H9 (cell line): ENCODE measurements around the gene RABGAP1L. TPM values are rescaled to one million over a fixed set of nuclear protein-coding genes. Genes with fewer than 3 reads are reported as not detected.
"Not testable (repeated sequence)": the region's sequence is repeated elsewhere in the genome, so short reads cannot be mapped to it uniquely, and the experiment has no call there.

Experiments
- DNase-seq: peaks from one replicate; pipeline ENCODE4 v3.0.0-alpha.2; 2017
- H2AFZ ChIP-seq: one replicate; pipeline ENCODE4 v1.6.1; 2013; ENCODE audit warnings: mild to moderate bottlenecking, low read length, control low read depth, moderate library complexity
- H2AK5ac ChIP-seq: 2 replicates; pipeline ENCODE4 v1.6.1; 2013; ENCODE audit warnings: low read length, control low read depth, mixed read lengths; ENCODE audit not compliant: insufficient read length
- H2BK120ac ChIP-seq: one replicate; pipeline ENCODE4 v1.6.1; 2013; ENCODE audit warnings: low read depth, mild to moderate bottlenecking, low read length, control low read depth, inconsistent platforms; ENCODE audit not compliant: poor library complexity, severe bottlenecking
- H2BK12ac ChIP-seq: 2 replicates; pipeline ENCODE4 v1.6.1; 2013; ENCODE audit warnings: low read length, control low read depth, mixed read lengths, low read depth; ENCODE audit not compliant: insufficient read length
- H2BK15ac ChIP-seq: 2 replicates; pipeline ENCODE4 v1.6.1; 2013; ENCODE audit warnings: low read depth, low read length, control low read depth
- H2BK20ac ChIP-seq: one replicate; pipeline ENCODE4 v1.6.1; 2013; ENCODE audit warnings: low read depth, mild to moderate bottlenecking, low read length, control low read depth, inconsistent platforms; ENCODE audit not compliant: poor library complexity, severe bottlenecking
- H2BK5ac ChIP-seq: 2 replicates; pipeline ENCODE4 v1.6.1; 2013; ENCODE audit warnings: low read length, control low read depth, mixed read lengths; ENCODE audit not compliant: insufficient read length
- H3K14ac ChIP-seq: 2 replicates; pipeline ENCODE4 v1.6.1; 2013; ENCODE audit warnings: low read length, control low read depth; ENCODE audit not compliant: insufficient read depth
- H3K18ac ChIP-seq: 2 replicates; pipeline ENCODE4 v1.6.1; 2013; ENCODE audit warnings: low read depth, mild to moderate bottlenecking, mixed read lengths, low read length, control low read depth; ENCODE audit not compliant: insufficient read length
- H3K23ac ChIP-seq: 2 replicates; pipeline ENCODE4 v1.6.1; 2013; ENCODE audit warnings: low read length, control low read depth, mixed read lengths, low read depth; ENCODE audit not compliant: insufficient read length
- H3K23me2 ChIP-seq: 2 replicates; pipeline ENCODE4 v1.6.1; 2013; ENCODE audit warnings: low read depth, mild to moderate bottlenecking, mixed read lengths, low read length, control low read depth; ENCODE audit not compliant: insufficient read length, poor library complexity, severe bottlenecking
- H3K27ac ChIP-seq: 2 replicates; pipeline ENCODE4 v1.5.1; 2013; ENCODE audit warnings: low read length, control low read depth, mixed read lengths, low read depth; ENCODE audit not compliant: insufficient read length
- H3K27me3 ChIP-seq: 2 replicates; pipeline ENCODE4 v1.6.1; 2013; ENCODE audit warnings: low read length, control low read depth, inconsistent platforms; ENCODE audit not compliant: insufficient read depth
- H3K4ac ChIP-seq: 2 replicates; pipeline ENCODE4 v1.6.1; 2013; ENCODE audit warnings: low read depth, mild to moderate bottlenecking, control low read depth, inconsistent platforms, low read length, moderate library complexity
- H3K4me1 ChIP-seq: 2 replicates; pipeline ENCODE4 v1.6.1; 2013; ENCODE audit warnings: low read length, control low read depth, inconsistent platforms; ENCODE audit not compliant: insufficient read depth
- H3K4me2 ChIP-seq: 2 replicates; pipeline ENCODE4 v1.6.1; 2013; ENCODE audit warnings: low read length, control low read depth, mixed read lengths; ENCODE audit not compliant: insufficient read length, insufficient read depth
- H3K56ac ChIP-seq: 2 replicates; pipeline ENCODE4 v1.6.1; 2013; ENCODE audit warnings: low read depth, mild to moderate bottlenecking, mixed read lengths, low read length, control low read depth; ENCODE audit not compliant: insufficient read length
- H3K79me1 ChIP-seq: 2 replicates; pipeline ENCODE4 v1.6.1; 2013; ENCODE audit warnings: low read depth, mild to moderate bottlenecking, moderate library complexity, low read length, control low read depth, inconsistent platforms; ENCODE audit not compliant: insufficient read depth, poor library complexity, severe bottlenecking
- H3K79me2 ChIP-seq: 2 replicates; pipeline ENCODE4 v1.6.1; 2013; ENCODE audit warnings: low read length, control low read depth, inconsistent platforms; ENCODE audit not compliant: insufficient read depth
- H3K9ac ChIP-seq: 2 replicates; pipeline ENCODE4 v1.6.1; 2013; ENCODE audit warnings: low read length, control low read depth, mixed read lengths; ENCODE audit not compliant: insufficient read length; ENCODE audit errors: extremely low read depth
- H3K9me3 ChIP-seq: one replicate; pipeline ENCODE4 v1.6.1; 2013; ENCODE audit warnings: low read depth, low read length, inconsistent platforms; ENCODE audit not compliant: control insufficient read depth
- H3T11ph ChIP-seq: one replicate; pipeline ENCODE4 v1.6.1; 2013; ENCODE audit warnings: mild to moderate bottlenecking, low read length, control low read depth, inconsistent platforms
- H4K20me1 ChIP-seq: one replicate; pipeline ENCODE4 v1.6.1; 2013; ENCODE audit not compliant: control insufficient read depth, insufficient read length, insufficient read depth
- H4K5ac ChIP-seq: 2 replicates; pipeline ENCODE4 v1.6.1; 2013; ENCODE audit warnings: low read depth, mild to moderate bottlenecking, mixed read lengths, low read length, control low read depth; ENCODE audit not compliant: insufficient read length
- H4K8ac ChIP-seq: replicated peaks from 2 replicates; pipeline ENCODE4 v1.6.1; 2013; ENCODE audit warnings: low read length, control low read depth, mixed read lengths, low read depth; ENCODE audit not compliant: insufficient read length
- H4K91ac ChIP-seq: 2 replicates; pipeline ENCODE4 v1.6.1; 2013; ENCODE audit warnings: low read depth, mild to moderate bottlenecking, moderate library complexity, mixed read lengths, low read length, control low read depth; ENCODE audit not compliant: insufficient read length
- H3K27ac Mint-ChIP-seq, 3 experiments: 2 replicates in 2 of 3; 3 replicates in 1 of 3; pipeline ENCODE4 v1.8.0; 2020 to 2021; ENCODE audit warnings: mixed read lengths in 3 of 3, mild to moderate bottlenecking in 1 of 3, moderate library complexity in 1 of 3
- H3K27me3 Mint-ChIP-seq: 2 replicates; pipeline ENCODE4 v1.8.0; 2021; ENCODE audit warnings: low read depth, mild to moderate bottlenecking, moderate library complexity, mixed read lengths
- H3K36me3 Mint-ChIP-seq, 3 experiments: 2 replicates in 2 of 3; 3 replicates in 1 of 3; pipeline ENCODE4 v1.8.0; 2020 to 2021; ENCODE audit warnings: low read depth in 3 of 3, mixed read lengths in 3 of 3; ENCODE audit not compliant: insufficient read depth in 1 of 3
- H3K4me1 Mint-ChIP-seq, 2 experiments: 2 replicates each; pipeline ENCODE4 v1.8.0; 2020; ENCODE audit warnings: mixed read lengths in 2 of 2
- H3K4me3 Mint-ChIP-seq, 2 experiments: 2 replicates in 1 of 2; 3 replicates in 1 of 2; pipeline ENCODE4 v1.8.0; 2020 to 2021; ENCODE audit warnings: mild to moderate bottlenecking in 2 of 2, mixed read lengths in 2 of 2, moderate library complexity in 1 of 2
- H3K9me3 Mint-ChIP-seq, 2 experiments: 2 replicates in 1 of 2; 3 replicates in 1 of 2; pipeline ENCODE4 v1.8.0; 2020; ENCODE audit warnings: mild to moderate bottlenecking in 2 of 2, mixed read lengths in 2 of 2, moderate library complexity in 1 of 2
- WGBS: extraction: QIAGEN DNeasy Blood & Tissue Kit; methylation state at CpG from one replicate; pipeline ENCODE4 v1.1.7; 2013; ENCODE audit warnings: missing lambda C conversion rate, low lambda C conversion rate, mixed read lengths; ENCODE audit not compliant: insufficient read length; ENCODE audit errors: extremely low coverage; 5-methylcytosine and 5-hydroxymethylcytosine counted together
- total RNA-seq: library from RNA; stranded (reverse); gene quantifications from 2 replicates; pipeline ENCODE4 v1.2.1, GENCODE V29; 2021
- TF ChIP-seq, protein P1 (sequence below): fragments of 200-600 bp; sonication (generic); conservative IDR thresholded peaks from 3 replicates; pipeline ENCODE4 v1.8.0; 2021; ENCODE audit warnings: antibody characterized with exemption, mild to moderate bottlenecking

Gene RABGAP1L
- total RNA-seq, 1 experiment from 2014 or later: 147 TPM

DNA sequence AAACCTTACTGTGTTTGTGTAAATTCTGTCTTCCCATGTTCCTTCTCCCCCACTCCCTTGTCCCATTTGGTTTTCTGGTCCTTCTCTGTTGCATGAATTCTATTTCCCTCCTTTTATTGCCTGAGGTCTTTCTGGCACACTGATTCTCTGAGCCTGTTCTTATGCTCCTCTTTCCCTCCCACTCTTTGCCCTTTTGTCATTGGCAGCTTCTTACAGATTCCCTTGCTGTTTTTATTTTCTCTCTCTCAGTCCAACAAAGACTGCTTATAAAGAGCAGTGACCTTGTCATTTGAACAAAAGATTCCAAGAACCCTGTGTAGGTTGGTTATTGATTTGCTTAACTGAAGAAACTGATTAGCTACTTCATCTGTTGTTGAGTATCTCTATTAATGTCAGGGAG lies 338.2 kb downstream of the RABGAP1L start:
- Mint-ChIP-seq H3K36me3 (no peaks in the 10 kb centered on the region), H3K27ac (peak overlapping the region in 2 of 3 experiments; percentile 16 to 59; a peak in 3 of 7 replicates), H3K4me1 (peaks cover 5% of the 10 kb centered on the region in 2 experiments), H3K27me3 (no peaks in the 10 kb centered on the region), H3K4me3 (no peak overlapping the region), H3K9me3 (no peaks in the 10 kb centered on the region)
- H3K79me1 ChIP-seq: no peaks in the 10 kb centered on the region
- H3K4ac ChIP-seq: no peak overlapping the region
- no peak overlapping the region for H3K9ac ChIP-seq
- no peaks in the 10 kb centered on the region for H3K27me3 ChIP-seq
- H3T11ph ChIP-seq: no peak overlapping the region
- TF ChIP-seq, protein P1, sequence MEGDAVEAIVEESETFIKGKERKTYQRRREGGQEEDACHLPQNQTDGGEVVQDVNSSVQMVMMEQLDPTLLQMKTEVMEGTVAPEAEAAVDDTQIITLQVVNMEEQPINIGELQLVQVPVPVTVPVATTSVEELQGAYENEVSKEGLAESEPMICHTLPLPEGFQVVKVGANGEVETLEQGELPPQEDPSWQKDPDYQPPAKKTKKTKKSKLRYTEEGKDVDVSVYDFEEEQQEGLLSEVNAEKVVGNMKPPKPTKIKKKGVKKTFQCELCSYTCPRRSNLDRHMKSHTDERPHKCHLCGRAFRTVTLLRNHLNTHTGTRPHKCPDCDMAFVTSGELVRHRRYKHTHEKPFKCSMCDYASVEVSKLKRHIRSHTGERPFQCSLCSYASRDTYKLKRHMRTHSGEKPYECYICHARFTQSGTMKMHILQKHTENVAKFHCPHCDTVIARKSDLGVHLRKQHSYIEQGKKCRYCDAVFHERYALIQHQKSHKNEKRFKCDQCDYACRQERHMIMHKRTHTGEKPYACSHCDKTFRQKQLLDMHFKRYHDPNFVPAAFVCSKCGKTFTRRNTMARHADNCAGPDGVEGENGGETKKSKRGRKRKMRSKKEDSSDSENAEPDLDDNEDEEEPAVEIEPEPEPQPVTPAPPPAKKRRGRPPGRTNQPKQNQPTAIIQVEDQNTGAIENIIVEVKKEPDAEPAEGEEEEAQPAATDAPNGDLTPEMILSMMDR: no peak
- H3K18ac ChIP-seq: no peak overlapping the region
- no peaks in the 10 kb centered on the region for H4K20me1 ChIP-seq
- H2BK20ac ChIP-seq: no peak overlapping the region
- H3K4me2 ChIP-seq: no peak overlapping the region
- no peak for DNase-seq
- no peak overlapping the region for H4K91ac ChIP-seq
- no peak overlapping the region for H2BK120ac ChIP-seq
- H2AK5ac ChIP-seq: no peak overlapping the region
- H4K5ac ChIP-seq: no peak overlapping the region
- H3K79me2 ChIP-seq: no peaks in the 10 kb centered on the region
- H2AFZ ChIP-seq: no peak overlapping the region
- no peaks in the 10 kb centered on the region for H3K23me2 ChIP-seq
- no peaks in the 10 kb centered on the region for H3K4me1 ChIP-seq
- H3K14ac ChIP-seq: no peak overlapping the region
- no peak overlapping the region for H2BK5ac ChIP-seq
- no peak overlapping the region for H2BK12ac ChIP-seq
- H2BK15ac ChIP-seq: no peak overlapping the region
- no peak overlapping the region for H3K23ac ChIP-seq
- no peak overlapping the region for H3K27ac ChIP-seq
- H4K8ac ChIP-seq: no peak overlapping the region
- H3K9me3 ChIP-seq: no peaks in the 10 kb centered on the region
- H3K56ac ChIP-seq: no peak overlapping the region

DNA sequence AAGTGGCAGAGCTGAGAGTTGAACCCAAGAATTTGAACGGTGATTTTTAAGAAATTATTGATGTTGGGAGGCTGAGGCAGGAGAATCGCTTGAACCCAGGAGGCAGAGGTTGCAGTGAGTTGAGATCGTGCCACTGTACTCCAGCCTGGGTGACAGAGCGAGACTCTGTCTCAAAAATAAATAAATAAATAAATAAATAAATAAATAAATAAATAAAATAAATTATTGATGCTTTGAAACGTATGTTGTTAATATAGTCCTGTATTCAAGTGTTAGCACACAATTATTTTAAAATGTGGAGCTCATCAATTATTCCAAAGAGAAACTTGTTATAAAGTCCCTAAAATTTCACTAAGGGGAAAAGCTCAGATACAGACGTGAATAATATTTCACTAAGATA lies 357.4 kb downstream of the RABGAP1L start:
- H2BK120ac ChIP-seq, H2BK20ac ChIP-seq, H3K4me1 ChIP-seq, H2BK15ac ChIP-seq, H3K79me2 ChIP-seq, H2AK5ac ChIP-seq, H3K27me3 Mint-ChIP-seq, H4K5ac ChIP-seq, H3K9me3 ChIP-seq, H3K23me2 ChIP-seq, H3K79me1 ChIP-seq, H3K4me1 Mint-ChIP-seq, H3K9ac ChIP-seq, H3K56ac ChIP-seq, H3K4ac ChIP-seq, H4K91ac ChIP-seq, H3K36me3 Mint-ChIP-seq, H3K23ac ChIP-seq, H3K9me3 Mint-ChIP-seq, H3K27me3 ChIP-seq, H2BK5ac ChIP-seq, H2AFZ ChIP-seq, H3K4me3 Mint-ChIP-seq, H3K14ac ChIP-seq, H4K8ac ChIP-seq, H3K27ac ChIP-seq, H3K18ac ChIP-seq, H4K20me1 ChIP-seq, H3K27ac Mint-ChIP-seq, H3T11ph ChIP-seq, H2BK12ac ChIP-seq, H3K4me2 ChIP-seq, DNase-seq: not testable (repeated sequence)
- no CpG with 5 or more reads among the region's 6 CpGs for WGBS
